Measurements from ENCODE around the gene LCN12.

Gene LCN12

GRCh38 chr9:136958898-136959850 lies 7.1 kb downstream of the LCN12 start:
- no peak for FAIRE-seq

DNA sequence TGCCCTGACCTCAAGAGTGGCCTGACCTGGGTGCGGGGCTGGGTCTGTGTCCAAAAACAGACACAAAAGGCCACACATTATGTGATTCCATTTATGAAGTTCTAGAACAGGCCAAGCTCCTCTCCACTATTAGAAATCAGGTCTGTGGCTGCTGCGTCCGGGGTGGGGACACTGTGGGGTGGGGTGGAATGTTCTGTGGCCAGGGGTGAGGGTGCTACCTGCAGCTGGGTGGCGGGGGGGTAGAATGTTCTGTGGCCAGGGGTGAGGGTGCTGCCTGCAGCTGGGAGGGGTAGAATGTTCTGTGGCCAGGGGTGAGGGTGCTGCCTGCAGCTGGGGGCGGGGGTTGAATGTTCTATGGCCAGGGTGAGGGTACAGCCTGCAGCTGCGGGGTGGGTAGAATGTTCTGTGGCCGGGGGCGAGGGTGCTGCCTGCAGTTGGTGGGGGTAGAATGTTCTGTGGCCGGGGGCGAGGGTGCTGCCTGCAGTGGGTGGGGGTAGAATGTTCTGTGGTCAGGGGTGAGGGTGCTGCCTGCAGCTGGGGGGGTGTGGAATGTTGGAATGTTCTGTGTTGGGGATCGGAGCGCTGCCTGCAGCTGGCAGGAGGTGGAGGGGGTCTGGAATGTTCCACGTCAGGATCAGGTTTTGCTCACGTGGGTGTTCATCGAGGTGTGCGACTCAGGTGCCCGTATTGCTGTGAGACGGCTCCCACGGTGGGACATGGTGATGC lies 8.3 kb downstream of the LCN12 start:
- FAIRE-seq, result no peak

DNA sequence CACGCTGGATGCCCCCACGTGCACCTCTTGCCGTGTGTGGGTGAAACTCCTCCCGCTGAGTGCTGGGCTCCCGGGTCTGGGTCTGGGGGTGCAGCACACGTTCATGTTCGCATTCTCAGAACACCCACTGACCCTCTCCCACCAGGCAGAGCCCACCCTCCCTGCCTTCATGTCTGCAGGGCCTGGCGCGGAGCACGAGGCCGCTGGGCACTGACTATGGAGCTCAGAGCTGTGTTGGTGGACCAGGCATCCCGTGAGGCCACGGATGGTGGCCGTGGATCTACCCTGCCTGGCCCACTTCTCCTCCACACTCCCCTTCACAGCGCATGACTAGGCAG lies 8.8 kb downstream of the LCN12 start:
- FAIRE-seq, result no peak

DNA sequence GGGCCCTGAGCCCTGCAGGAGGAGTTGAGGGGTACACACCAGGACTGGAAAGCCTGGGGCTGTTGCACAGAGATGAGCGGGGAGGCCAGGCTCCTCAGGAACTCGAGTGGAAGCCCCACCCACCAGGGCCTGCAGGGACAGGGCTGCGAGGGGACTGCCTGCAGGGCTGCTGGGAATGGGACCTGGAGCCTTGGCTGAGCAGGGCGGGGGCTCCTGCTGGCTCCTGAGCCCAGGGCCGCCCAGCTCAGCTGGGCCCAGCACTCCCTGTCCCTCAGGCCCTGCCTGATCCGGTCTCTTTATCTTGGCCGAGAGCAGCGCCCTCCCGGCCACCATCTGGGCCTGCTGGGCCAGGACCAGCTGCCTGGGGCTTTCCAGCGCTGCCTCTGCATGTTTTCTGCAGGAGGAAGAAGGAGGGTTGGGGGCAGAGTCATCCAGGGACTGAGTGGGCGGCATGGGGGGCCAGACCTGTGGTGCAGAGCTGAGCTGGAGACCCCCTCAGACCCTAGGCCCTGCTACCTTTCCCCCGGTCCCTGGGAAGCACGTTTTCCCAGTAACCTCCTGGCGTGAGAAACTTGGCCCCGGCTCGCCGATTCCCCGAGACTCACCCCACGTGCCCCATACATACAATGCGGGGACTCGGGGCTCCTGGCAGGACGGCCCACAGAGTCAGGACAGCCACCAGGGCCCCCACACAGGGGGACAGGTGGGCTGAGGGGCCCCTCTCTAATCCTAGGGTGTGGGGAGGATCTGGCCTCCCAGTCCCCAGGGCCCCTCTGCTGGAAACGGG lies 9.4 kb downstream of the LCN12 start:
- FAIRE-seq, result no peak

DNA sequence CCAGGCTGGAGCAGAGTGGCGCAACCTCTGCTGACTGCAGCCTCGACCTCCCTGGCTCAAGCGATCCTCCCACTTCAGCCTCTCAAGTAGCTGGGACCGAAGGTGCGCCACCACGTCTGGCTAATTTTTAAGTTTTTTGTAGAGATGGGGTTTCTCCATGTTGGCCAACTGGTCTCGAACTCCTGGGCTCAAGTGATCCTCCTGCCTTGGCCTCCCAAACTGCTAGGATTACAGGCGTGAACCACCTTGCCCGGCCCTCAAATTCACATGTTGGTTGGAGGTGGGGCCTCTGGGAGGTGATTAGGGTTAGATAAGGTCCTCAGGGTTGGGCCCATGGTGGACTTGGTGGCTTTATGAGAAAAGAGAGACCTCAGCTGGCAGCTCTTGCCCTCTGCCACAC lies 10.1 kb downstream of the LCN12 start:
- FAIRE-seq, result no peak

GRCh38 chr9:136962701-136963248 lies 10.7 kb downstream of the LCN12 start:
- FAIRE-seq, result no peak

DNA sequence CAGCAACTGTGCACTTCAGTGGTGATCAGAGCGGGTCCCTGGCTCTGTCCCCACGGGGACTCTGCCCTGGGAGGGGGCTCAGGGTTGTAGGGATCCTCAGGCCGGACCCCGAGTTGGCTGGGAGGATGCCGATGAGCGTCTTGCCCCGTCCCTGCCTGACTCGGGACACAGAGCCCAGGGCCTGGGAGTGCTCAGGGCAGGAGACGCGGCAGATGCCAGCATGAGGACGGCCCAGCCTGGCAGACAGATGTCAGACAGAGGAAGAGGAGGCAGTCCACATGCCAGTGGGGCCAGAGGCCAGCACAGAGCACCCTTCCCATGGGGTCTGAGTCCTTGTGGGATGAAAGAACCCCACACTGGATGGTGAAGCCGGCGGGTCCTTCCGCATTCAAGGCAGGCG lies 11.3 kb downstream of the LCN12 start:
- FAIRE-seq, result no peak

DNA sequence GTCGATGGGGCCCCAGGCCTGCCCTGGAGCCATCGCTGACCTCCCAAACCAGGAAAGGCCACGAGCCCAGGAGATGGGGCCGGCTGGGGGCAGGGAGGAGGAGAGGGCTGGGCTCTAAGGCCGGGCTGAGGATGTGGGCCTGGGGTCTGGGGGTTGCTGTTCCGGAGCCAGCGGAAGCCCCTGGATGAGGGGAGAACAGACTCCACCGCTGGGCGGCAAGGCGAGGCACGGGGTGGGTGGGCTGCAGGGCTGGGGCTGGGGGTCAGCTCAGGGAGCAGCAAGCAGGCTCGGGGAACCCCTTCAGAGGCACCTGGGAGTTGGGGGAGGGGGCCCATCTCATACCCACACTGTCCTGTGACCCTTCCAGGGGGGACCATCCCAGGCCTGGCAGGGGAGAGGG lies 11.7 kb downstream of the LCN12 start:
- no peak for FAIRE-seq

DNA sequence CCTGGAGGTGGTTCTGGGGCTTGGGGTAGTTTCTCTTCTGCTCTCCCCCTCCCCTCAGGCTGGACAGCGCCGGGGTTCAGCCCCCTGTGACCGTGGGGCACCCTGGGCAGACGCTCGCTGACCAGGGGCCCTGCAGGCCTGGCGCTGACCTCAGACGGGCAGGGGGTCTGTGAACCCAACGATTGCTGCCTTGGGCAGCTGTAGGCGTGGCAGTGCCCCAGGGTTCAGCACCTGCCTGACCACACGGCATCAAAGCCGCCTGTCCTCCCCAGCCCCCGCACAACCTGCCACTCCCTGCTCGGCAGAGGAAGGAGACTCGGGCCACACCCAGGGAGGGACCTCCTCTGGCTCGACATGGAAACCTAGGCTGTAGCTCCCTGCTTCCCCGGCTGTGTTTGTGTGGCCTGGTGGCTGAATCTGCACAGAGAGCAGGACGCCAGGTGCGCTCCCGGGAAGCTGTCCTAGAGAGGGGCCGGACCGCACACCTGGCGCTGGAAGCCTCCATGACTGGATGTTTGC lies 12.2 kb downstream of the LCN12 start:
- FAIRE-seq, result no peak

DNA sequence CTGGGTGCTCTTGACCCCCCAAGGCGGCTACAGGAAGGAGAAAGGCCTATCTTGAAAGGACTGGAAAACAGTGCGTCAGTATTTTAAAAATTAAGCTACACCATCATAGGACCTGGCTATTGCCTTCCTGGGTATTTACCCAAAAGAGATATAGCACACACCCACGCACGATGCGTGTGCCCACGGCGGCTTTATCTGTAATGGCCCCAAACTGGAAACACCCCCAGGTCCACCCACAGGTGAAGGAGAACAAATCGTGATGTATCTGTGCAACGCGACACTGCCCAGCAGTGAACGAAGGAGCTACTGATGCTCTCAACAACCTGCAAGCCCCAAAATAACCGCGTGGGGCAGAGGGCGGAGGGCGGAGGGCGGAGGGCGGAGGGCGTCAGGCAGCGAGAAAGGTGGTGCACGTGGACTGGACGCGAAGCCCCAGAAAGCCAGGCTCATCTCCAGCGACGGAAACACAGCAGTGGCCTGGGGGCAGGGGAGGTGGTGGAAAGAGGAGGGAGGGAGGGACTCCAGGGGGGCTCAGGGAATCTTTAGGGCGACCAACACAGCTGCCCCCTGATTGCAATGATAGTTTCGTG lies 12.9 kb downstream of the LCN12 start:
- FAIRE-seq, result no peak

DNA sequence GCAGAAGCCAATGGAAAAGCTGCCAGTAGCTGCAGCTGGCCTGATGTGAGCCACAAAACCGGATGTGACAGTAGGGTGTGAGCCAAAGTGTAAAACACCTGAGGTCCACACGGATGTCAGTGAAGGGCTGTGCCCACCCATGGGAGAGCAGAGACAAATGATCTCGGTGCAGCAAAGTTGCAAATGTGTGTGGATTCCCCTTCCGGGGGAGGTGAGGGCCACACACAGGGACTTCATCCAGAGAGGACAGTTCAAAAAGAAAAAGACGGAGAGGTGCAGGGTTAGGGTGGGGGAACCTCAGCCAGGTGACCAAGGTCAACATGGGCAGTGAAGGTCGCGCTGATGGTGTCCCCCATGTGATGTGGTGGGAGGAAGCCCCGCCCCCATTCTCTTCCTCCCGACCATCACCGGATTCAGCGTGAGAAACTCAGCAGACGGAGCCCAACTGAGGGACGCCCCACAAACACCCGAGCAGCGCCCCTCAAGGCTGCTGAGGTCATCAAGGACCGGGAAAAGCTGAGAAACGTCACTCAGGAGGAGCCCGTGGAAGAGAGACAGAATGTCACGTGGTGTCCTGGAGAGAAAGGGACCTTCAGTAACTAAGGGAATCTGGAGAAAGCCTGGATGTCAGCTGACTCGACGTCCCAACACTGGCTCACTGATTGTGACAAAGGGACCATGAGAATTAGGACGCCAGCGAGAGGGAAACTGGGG lies 13.9 kb downstream of the LCN12 start:
- FAIRE-seq, result no peak

DNA sequence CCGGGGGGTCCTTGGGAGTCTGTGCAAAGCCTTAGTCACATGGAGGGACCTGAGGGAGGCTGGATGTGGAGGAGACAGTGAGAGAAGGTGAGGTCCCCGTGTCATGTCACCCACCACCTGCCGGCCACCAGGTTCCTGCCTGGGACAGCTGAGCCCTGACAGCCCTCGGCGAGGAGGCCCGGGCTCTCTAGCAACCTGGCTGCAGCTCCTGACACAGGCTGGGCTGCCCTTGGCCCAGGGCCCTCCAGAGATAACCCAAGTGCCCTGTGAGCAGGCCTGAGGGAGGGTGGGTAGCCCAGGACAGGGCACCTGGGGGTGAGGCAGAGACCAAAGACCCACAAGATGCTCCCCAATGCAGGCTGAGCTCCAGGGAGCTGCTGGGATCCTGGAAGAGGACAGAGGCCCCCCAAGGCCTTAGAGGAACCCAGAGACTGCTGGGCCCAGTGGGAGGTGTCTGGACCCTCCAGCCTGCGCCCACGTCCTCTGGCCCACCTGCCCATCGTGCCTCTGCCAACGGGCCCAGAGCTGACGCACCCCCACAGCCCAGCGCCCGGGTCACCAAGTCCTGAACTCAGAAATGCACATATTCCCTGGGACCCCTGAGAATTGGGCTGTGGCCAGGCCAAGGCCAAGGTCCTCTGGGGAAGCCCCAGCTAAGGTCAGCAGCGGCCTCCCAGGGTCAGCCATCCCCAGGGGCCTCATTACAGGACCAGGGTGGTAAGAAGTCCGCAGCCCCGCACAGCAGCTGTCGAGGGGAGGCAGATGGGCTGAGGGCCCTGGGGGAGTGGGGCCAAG lies 16.5 kb downstream of the LCN12 start:
- FAIRE-seq, result no peak

DNA sequence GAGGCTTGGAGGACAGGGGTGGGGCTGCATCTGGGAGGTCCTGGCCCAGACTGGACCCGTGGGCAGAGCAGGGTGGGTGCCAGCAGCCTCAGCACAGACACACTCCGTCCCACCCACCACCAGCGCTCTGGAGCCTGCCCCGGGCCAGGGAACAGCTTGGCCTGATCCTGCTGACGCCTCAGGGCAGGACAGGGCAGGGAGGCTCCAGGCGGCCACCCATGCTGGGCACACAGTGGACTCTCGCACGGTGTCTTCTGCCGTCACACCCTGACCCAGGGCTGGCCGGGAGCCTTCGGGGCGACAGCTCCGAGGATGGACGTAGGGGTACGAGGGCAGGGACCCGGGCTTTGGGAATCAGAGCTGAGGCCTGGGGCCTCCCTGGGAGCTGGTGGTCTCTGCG lies 17.1 kb downstream of the LCN12 start:
- FAIRE-seq, result no peak

- no peak for FAIRE-seq
Observed at GRCh38 chr9:136969774-136970173, 17.7 kb downstream of the LCN12 start.

GRCh38 chr9:136970361-136970760 lies 18.3 kb downstream of the LCN12 start:
- no peak for FAIRE-seq

DNA sequence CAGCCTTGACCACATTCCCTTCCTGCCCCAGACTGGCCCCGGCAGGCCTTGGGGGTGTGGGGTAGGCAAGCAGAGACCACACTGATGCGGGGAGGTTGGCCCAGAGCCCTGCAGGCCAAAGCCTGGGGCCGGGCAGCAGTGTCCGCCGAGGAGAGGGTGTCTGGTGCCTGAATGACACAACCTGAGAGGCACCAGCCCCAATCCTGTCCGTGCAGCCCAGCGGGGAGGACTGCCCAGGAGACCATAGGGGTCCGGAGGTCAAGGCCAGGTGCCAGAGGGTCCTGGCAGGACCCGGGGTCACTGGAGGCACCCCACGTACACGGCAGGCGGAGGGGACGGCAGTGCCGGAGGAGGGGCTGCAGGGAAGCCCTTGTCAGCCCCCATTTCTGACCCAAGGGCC lies 19.7 kb downstream of the LCN12 start:
- no peak for FAIRE-seq

- no peak for FAIRE-seq
Observed at GRCh38 chr9:136972335-136972734, 20.3 kb downstream of the LCN12 start.

- no peak for FAIRE-seq
Observed at GRCh38 chr9:136972743-136973142, 20.7 kb downstream of the LCN12 start.

GRCh38 chr9:136973618-136974617 lies 21.8 kb downstream of the LCN12 start:
- no peak for FAIRE-seq
